ENCODE data around the gene TDRD7. TPM values are rescaled to one million over a fixed set of nuclear protein-coding genes. Genes with fewer than 3 reads are reported as not detected.

The TDRD7 gene
- total RNA-seq, 3 donors from 2014 or later (not counting 1 experiment from before 2014, with no cell fraction given): 9.8 to 16.4 (median 16.3) TPM

- Histone ChIP-seq H3K27me3 (ENCODE audit: control insufficient read depth, insufficient read depth, low read length) (no peaks in the 10 kb centered on the region), H3K27ac (ENCODE audit: low read length) (no peak overlapping the region), H3K9me3 (ENCODE audit: control insufficient read depth, insufficient read depth, low read length) (no peaks in the 10 kb centered on the region), H3K4me3 (ENCODE audit: low read length) (no peak overlapping the region), H3K36me3 (ENCODE audit: control insufficient read depth, insufficient read depth, low read length) (no peaks in the 10 kb centered on the region), H3K4me1 (ENCODE audit: control insufficient read depth, insufficient read depth, low read length) (no peaks in the 10 kb centered on the region)
- ATAC-seq (no peak), DNase-seq (no peak)
- 67% methylated on average over 9 of the region's 9 CpGs for WGBS (ENCODE audit: insufficient coverage)
- Mint-ChIP-seq H3K4me3 (no peak overlapping the region), H3K9me3 (no peaks in the 10 kb centered on the region), H3K36me3 (no peaks in the 10 kb centered on the region), H3K4me1 (no peaks in the 10 kb centered on the region), H3K27ac (no peak overlapping the region), H3K27me3 (ENCODE audit: low read depth in 2 of 2) (peaks cover 28 to 45% of the 10 kb centered on the region in 2 donors)
- TF ChIP-seq CTCF (IDR thresholded peaks at IDR 0.05): no peak
- intact Hi-C loops (cut with micrococcal nuclease): no loop called here
Observed at GRCh38 chr9:97518166-97518908, 106.4 kb downstream of the TDRD7 start.

- Mint-ChIP-seq H3K27me3 (ENCODE audit: low read depth in 2 of 2) (peaks cover 29 to 45% of the 10 kb centered on the region in 2 donors), H3K9me3 (no peaks in the 10 kb centered on the region), H3K4me3 (no peak overlapping the region), H3K27ac (no peak overlapping the region), H3K4me1 (no peaks in the 10 kb centered on the region), H3K36me3 (no peaks in the 10 kb centered on the region)
- no peak overlapping the region for H3K27ac ChIP-seq (ENCODE audit: low read length)
- H3K36me3 ChIP-seq (ENCODE audit: control insufficient read depth, insufficient read depth, low read length): no peaks in the 10 kb centered on the region
- H3K27me3 ChIP-seq (ENCODE audit: control insufficient read depth, insufficient read depth, low read length): no peaks in the 10 kb centered on the region
- ATAC-seq (no peak), DNase-seq (no peak)
- no peaks in the 10 kb centered on the region for H3K4me1 ChIP-seq (ENCODE audit: control insufficient read depth, insufficient read depth, low read length)
- TF ChIP-seq CTCF (IDR thresholded peaks at IDR 0.05): no peak
- 9% methylated on average over 6 of the region's 6 CpGs for WGBS (ENCODE audit: insufficient coverage)
- intact Hi-C loops (cut with micrococcal nuclease): no loop called here
- H3K4me3 ChIP-seq (ENCODE audit: low read length): no peak overlapping the region
- H3K9me3 ChIP-seq (ENCODE audit: control insufficient read depth, insufficient read depth, low read length): no peaks in the 10 kb centered on the region
Observed at GRCh38 chr9:97518909-97519307, 107.0 kb downstream of the TDRD7 start.

- Histone ChIP-seq H3K9me3 (ENCODE audit: control insufficient read depth, insufficient read depth, low read length) (no peaks in the 10 kb centered on the region), H3K27ac (ENCODE audit: low read length) (no peak overlapping the region), H3K27me3 (ENCODE audit: control insufficient read depth, insufficient read depth, low read length) (no peaks in the 10 kb centered on the region), H3K4me1 (ENCODE audit: control insufficient read depth, insufficient read depth, low read length) (no peaks in the 10 kb centered on the region), H3K36me3 (ENCODE audit: control insufficient read depth, insufficient read depth, low read length) (no peaks in the 10 kb centered on the region), H3K4me3 (ENCODE audit: low read length) (no peak overlapping the region)
- 84% methylated on average over 11 of the region's 11 CpGs for WGBS (ENCODE audit: insufficient coverage)
- Mint-ChIP-seq H3K4me3 (no peak overlapping the region), H3K27ac (no peak overlapping the region), H3K9me3 (no peaks in the 10 kb centered on the region), H3K4me1 (no peaks in the 10 kb centered on the region), H3K36me3 (no peaks in the 10 kb centered on the region), H3K27me3 (ENCODE audit: low read depth in 2 of 2) (peaks cover 32 to 45% of the 10 kb centered on the region in 2 donors)
- TF ChIP-seq CTCF (IDR thresholded peaks at IDR 0.05): no peak
- intact Hi-C loops (cut with micrococcal nuclease): no loop called here
- no peak for DNase-seq
- no peak for ATAC-seq
Observed at GRCh38 chr9:97519441-97519970, 107.6 kb downstream of the TDRD7 start.
